Measurements from ENCODE around the gene ZBTB20. TPM values are rescaled to one million over a fixed set of nuclear protein-coding genes. Genes with fewer than 3 reads are reported as not detected.

ZBTB20 gene
- total and polyA plus RNA-seq, 2 donors (not counting 1 experiment from before 2014, with no cell fraction given), result 4.0 to 123 TPM

GRCh38 chr3:114553949-114554593 lies 593.0 kb downstream of the ZBTB20 start:
- H3K4me1 Mint-ChIP-seq, result no peaks in the 10 kb centered on the region
- no peaks in the 10 kb centered on the region for H3K9me3 Mint-ChIP-seq (ENCODE audit: insufficient read depth)
- CTCF ChIA-PET, result no interaction called here
- WGBS (ENCODE audit: insufficient coverage), result no CpG with 5 or more reads among the region's 3 CpGs
- Histone ChIP-seq H3K4me2 (replicated peaks; ENCODE audit: low read depth, low read length, poor library complexity, severe bottlenecking) (no peak overlapping the region), H3K9me3 (ENCODE audit: control extremely low read depth in 1 of 3, control insufficient read depth in 2 of 3, insufficient read depth in 1 of 3, low read length in 2 of 3) (peaks cover 0 to 1% (median 0%) of the 10 kb centered on the region in 3 donors), H3K27ac (ENCODE audit: low read length in 2 of 2) (no peak overlapping the region), H3K79me2 (ENCODE audit: control insufficient read depth, insufficient read depth, low read length) (no peaks in the 10 kb centered on the region), H2AFZ (ENCODE audit: insufficient read depth, low read depth, low read length, poor library complexity, severe bottlenecking) (no peak overlapping the region), H3K9ac (ENCODE audit: low read length) (no peak overlapping the region), H3K4me3 (ENCODE audit: control extremely low read depth in 1 of 5, extremely low read depth in 1 of 5, insufficient read depth in 1 of 5, low read depth in 2 of 5, low read length in 4 of 5) (no peak overlapping the region), H3K4me1 (ENCODE audit: control insufficient read depth in 2 of 2, insufficient read depth in 2 of 2, low read length in 2 of 2) (no peaks in the 10 kb centered on the region), H3K36me3 (replicated peaks in 1 of 2; ENCODE audit: control extremely low read depth in 1 of 2, control insufficient read depth in 1 of 2, extremely low read depth in 1 of 2, insufficient read depth in 2 of 2, low read length in 1 of 2) (peaks cover 0 to 2% of the 10 kb centered on the region in 2 experiments), H4K20me1 (ENCODE audit: control insufficient read depth, insufficient read depth, low read length, poor library complexity, severe bottlenecking) (no peaks in the 10 kb centered on the region), H3K27me3 (replicated peaks in 1 of 4; ENCODE audit: control extremely low read depth in 1 of 4, control insufficient read depth in 3 of 4, insufficient read depth in 4 of 4, low read length in 3 of 4) (no peaks in the 10 kb centered on the region)
- intact Hi-C loops (cut with micrococcal nuclease), result no loop called here
- no peak overlapping the region for H3K27ac Mint-ChIP-seq
- no peaks in the 10 kb centered on the region for H3K27me3 Mint-ChIP-seq
- no peak for DNase-seq
- TF ChIP-seq EZH2 (IDR thresholded peaks at IDR 0.05; ENCODE audit: borderline replicate concordance, insufficient read depth, low read depth, low read length, poor library complexity, severe bottlenecking), result no peak
- no peak for TF ChIP-seq CTCF (IDR thresholded peaks at IDR 0.05)
- POLR2A ChIA-PET, result no interaction called here
- no peak overlapping the region for H3K4me3 Mint-ChIP-seq
- ATAC-seq (ENCODE audit: low read depth), result no peak

GRCh38 chr3:114552527-114552812 lies 594.6 kb downstream of the ZBTB20 start:
- H3K9ac ChIP-seq (ENCODE audit: low read length), result no peak overlapping the region
- H3K9me3 ChIP-seq (ENCODE audit: control extremely low read depth in 1 of 3, control insufficient read depth in 2 of 3, insufficient read depth in 1 of 3, low read length in 2 of 3), result peaks cover 0 to 1% (median 0%) of the 10 kb centered on the region in 3 donors
- Mint-ChIP-seq H3K4me1 (no peaks in the 10 kb centered on the region), H3K27ac (no peak overlapping the region), H3K27me3 (no peaks in the 10 kb centered on the region), H3K4me3 (no peak overlapping the region), H3K9me3 (ENCODE audit: insufficient read depth) (no peaks in the 10 kb centered on the region)
- no peak overlapping the region for H3K27ac ChIP-seq (ENCODE audit: low read length in 2 of 2)
- H3K27me3 ChIP-seq (replicated peaks in 1 of 4; ENCODE audit: control extremely low read depth in 1 of 4, control insufficient read depth in 3 of 4, insufficient read depth in 4 of 4, low read length in 3 of 4), result no peaks in the 10 kb centered on the region
- no peak overlapping the region for H2AFZ ChIP-seq (ENCODE audit: insufficient read depth, low read depth, low read length, poor library complexity, severe bottlenecking)
- no peaks in the 10 kb centered on the region for H3K4me1 ChIP-seq (ENCODE audit: control insufficient read depth in 2 of 2, insufficient read depth in 2 of 2, low read length in 2 of 2)
- DNase-seq (no peak), ATAC-seq (ENCODE audit: low read depth) (no peak)
- ChIA-PET CTCF (interaction anchor here (0.6 to 1.3 kb wide), 4 partner anchors 29 to 264 kb away, joined by 3 to 7 read pairs (median 3); no protein-coding TSS in a partner anchor), POLR2A (no interaction called here)
- no peak for TF ChIP-seq CTCF (IDR thresholded peaks at IDR 0.05)
- no peak for TF ChIP-seq EZH2 (IDR thresholded peaks at IDR 0.05; ENCODE audit: borderline replicate concordance, insufficient read depth, low read depth, low read length, poor library complexity, severe bottlenecking)
- H3K36me3 ChIP-seq (replicated peaks in 1 of 2; ENCODE audit: control extremely low read depth in 1 of 2, control insufficient read depth in 1 of 2, extremely low read depth in 1 of 2, insufficient read depth in 2 of 2, low read length in 1 of 2), result peaks cover 0 to 2% of the 10 kb centered on the region in 2 experiments
- no CpG with 5 or more reads among the region's 1 CpG for WGBS (ENCODE audit: insufficient coverage)
- no peaks in the 10 kb centered on the region for H3K79me2 ChIP-seq (ENCODE audit: control insufficient read depth, insufficient read depth, low read length)
- intact Hi-C loops (cut with micrococcal nuclease), result no loop called here
- H3K4me2 ChIP-seq (replicated peaks; ENCODE audit: low read depth, low read length, poor library complexity, severe bottlenecking), result no peak overlapping the region
- no peaks in the 10 kb centered on the region for H4K20me1 ChIP-seq (ENCODE audit: control insufficient read depth, insufficient read depth, low read length, poor library complexity, severe bottlenecking)
- no peak overlapping the region for H3K4me3 ChIP-seq (ENCODE audit: control extremely low read depth in 1 of 5, extremely low read depth in 1 of 5, insufficient read depth in 1 of 5, low read depth in 2 of 5, low read length in 4 of 5)

All from B cell (primary cell).